Fibroblast of mammary gland (primary cell): Measurements from ENCODE around the gene FCER2.

ENCODE experiments used
- DNase-seq: peaks from one replicate; pipeline ENCODE4 v3.0.0-alpha.2; 2010; ENCODE audit warnings: low read depth
- H3K4me3 ChIP-seq: 2 replicates; pipeline ENCODE4 v1.5.1; 2011; ENCODE audit warnings: low read depth, mild to moderate bottlenecking, low read length, moderate library complexity; ENCODE audit not compliant: control insufficient read depth
- CTCF ChIP-seq: conservative IDR thresholded peaks from 2 replicates; pipeline ENCODE4 v1.5.1; 2011; ENCODE audit warnings: low read depth, low read length, inconsistent platforms; ENCODE audit not compliant: control insufficient read depth, insufficient read depth

Gene FCER2

DNA sequence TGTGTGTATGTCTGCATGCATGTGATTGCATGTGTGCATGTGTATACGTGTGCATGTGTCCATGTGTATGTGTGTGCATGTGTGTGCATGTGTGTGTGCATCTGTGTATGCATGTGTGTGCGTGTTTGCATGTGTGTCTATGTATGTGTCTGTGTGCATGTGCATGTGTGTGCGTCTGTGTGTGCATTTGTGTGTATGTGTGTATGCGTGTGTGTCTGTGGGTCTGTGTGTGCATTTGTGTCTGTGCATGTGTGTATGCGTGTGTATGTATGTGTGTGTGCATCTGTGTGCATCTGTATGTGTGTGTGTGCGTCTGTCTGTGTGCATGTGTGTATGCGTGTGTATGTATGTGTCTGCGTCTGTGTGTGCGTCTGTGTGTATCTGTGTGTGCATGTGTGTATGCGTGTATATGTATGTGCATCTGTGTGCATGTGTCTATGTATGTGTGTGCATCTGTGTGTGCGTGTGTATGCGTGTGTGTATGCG is 62.0 kb downstream of the FCER2 start:
- H3K4me3 ChIP-seq, result no peak overlapping the region
- DNase-seq, result no peak
- TF ChIP-seq CTCF, result no peak

DNA sequence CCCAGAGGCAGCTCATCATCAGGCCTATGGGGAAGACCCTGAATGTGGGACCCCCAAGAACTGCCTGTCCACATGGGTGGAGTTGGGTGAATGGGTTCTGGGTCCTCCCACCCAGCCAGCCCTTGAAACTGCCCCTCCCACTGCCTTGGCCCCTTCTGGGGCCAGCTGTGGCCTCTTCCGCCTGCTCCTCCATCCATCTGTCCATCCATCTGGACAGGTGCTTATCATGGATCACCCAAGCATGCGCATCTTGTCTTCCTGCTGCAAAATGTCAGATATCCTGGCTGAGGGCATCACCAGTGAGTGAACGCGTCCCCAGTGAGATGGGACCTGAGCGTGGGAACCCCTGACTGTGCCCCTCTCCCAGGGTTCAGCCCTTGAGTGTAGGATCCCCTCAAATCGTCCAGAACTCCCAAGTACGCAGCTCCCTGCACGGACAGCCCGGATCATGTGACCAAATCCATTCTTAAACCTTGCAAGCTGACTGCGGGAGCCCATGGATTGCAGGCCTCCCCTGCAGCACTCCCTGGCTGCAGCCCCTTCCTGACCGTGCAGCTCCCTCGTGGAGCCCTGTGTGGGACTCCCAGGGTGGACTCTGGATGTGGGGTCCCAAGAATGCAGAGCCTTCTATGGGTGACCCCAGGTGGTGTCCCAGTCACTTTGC is 63.0 kb downstream of the FCER2 start:
- no peak for TF ChIP-seq CTCF
- no peak overlapping the region for H3K4me3 ChIP-seq
- DNase-seq, result no peak
